Vagina (tissue), 2 donors: Measurements from ENCODE around the gene IMP4. TPM values are rescaled to one million over a fixed set of nuclear protein-coding genes. Genes with fewer than 3 reads are reported as not detected.

Experiments
- DNase-seq, 2 donors: peaks; one replicate each; pipeline ENCODE4 v3.0.0-alpha.2; 2017; ENCODE audit errors: extremely low spot score in 2 of 2
- H3K27ac ChIP-seq: fragments of 200-600 bp; sonication (generic); one replicate; pipeline ENCODE4 v1.5.1; 2019
- H3K27me3 ChIP-seq: fragments of 200-600 bp; sonication (generic); one replicate; pipeline ENCODE4 v1.5.1; 2019
- H3K36me3 ChIP-seq, 2 donors: fragments of 200-600 bp; sonication (generic); one replicate each; pipeline ENCODE4 v1.5.1; 2017 to 2019
- H3K4me1 ChIP-seq: fragments of 200-600 bp; sonication (generic); one replicate; pipeline ENCODE4 v1.5.1; 2019
- H3K4me3 ChIP-seq, 2 donors: fragments of 200-600 bp; sonication (generic); 1 replicate in 1 of 2; 2 replicates in 1 of 2; pipeline ENCODE4 v1.5.1; 2016 to 2019
- H3K9me3 ChIP-seq: fragments of 200-600 bp; sonication (generic); one replicate; pipeline ENCODE4 v1.5.1; 2019
- CTCF ChIP-seq, 3 experiments: fragments of 450-650 bp in 2 of 3; fragments of 200-600 bp in 1 of 3; sonication (generic) in 1 of 3; IDR thresholded peaks; one replicate each; pipeline ENCODE4 v1.5.1; 2017 to 2019; ENCODE audit warnings: antibody characterized with exemption in 3 of 3, mild to moderate bottlenecking in 2 of 3, moderate library complexity in 2 of 3
- POLR2A ChIP-seq, 2 donors: fragments of 450-650 bp; IDR thresholded peaks; one replicate each; pipeline ENCODE4 v1.6.1; 2017; ENCODE audit warnings: antibody characterized with exemption in 2 of 2, mild to moderate bottlenecking in 2 of 2, moderate library complexity in 2 of 2
- POLR2AphosphoS5 ChIP-seq, 2 donors: sonication (generic); formaldehyde crosslinking; IDR thresholded peaks; one replicate each; pipeline ENCODE4 v1.9.0; 2017; ENCODE audit warnings: antibody characterized with exemption in 2 of 2, mild to moderate bottlenecking in 2 of 2, low read depth in 1 of 2; ENCODE audit not compliant: insufficient read depth in 1 of 2
- intact Hi-C: fragments of 100-400 bp; cut with DNase I; formaldehyde crosslinking; loops from one replicate; pipeline ENCODE4 v1.15.1; 2023
- total RNA-seq: library from RNA; depleted of rRNA; stranded (reverse); fragments of >200 nt; gene quantifications from one replicate; pipeline ENCODE4 v1.2.3, GENCODE V29; 2016

The IMP4 gene
- total RNA-seq, 1 donor from 2014 or later, result 88.4 TPM

GRCh38 chr2:130303169-130303568 is 39.5 kb upstream of the IMP4 start:
- Histone ChIP-seq H3K27me3 (no peaks in the 10 kb centered on the region), H3K27ac (no peak overlapping the region), H3K36me3 (no peaks in the 10 kb centered on the region), H3K4me3 (no peak overlapping the region), H3K4me1 (no peaks in the 10 kb centered on the region), H3K9me3 (no peaks in the 10 kb centered on the region)
- intact Hi-C loops, result no loop called here
- no peak for DNase-seq
- TF ChIP-seq POLR2A (IDR thresholded peaks at IDR 0.05), result no peak
- no peak for TF ChIP-seq POLR2AphosphoS5 (IDR thresholded peaks at IDR 0.05; ENCODE audit: insufficient read depth in 1 of 2, low read depth in 1 of 2)
- TF ChIP-seq CTCF (IDR thresholded peaks at IDR 0.05), result no peak

DNA sequence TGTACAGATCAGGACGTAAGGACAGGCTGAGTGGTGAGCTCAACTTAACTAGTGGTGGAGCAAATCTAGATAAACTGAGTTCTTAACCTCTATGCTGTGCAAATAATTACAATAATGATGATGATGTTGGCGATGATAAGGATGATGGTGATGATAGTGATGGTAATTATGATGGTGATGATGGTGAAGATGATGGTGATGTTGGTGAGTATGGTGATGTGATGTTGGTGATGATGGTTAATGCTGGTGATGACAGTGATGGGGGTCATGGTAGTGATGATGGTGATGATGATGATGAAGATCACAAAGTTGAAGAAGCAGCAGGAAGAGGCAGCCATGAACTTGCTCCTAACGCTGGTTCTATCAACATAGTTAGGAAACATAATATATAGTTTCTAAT is 38.0 kb upstream of the IMP4 start:
- H3K9me3 ChIP-seq, result no peaks in the 10 kb centered on the region
- H3K4me1 ChIP-seq, result no peaks in the 10 kb centered on the region
- TF ChIP-seq POLR2A (IDR thresholded peaks at IDR 0.05), result no peak
- no peak for TF ChIP-seq POLR2AphosphoS5 (IDR thresholded peaks at IDR 0.05; ENCODE audit: insufficient read depth in 1 of 2, low read depth in 1 of 2)
- TF ChIP-seq CTCF (IDR thresholded peaks at IDR 0.05), result no peak
- no peaks in the 10 kb centered on the region for H3K27me3 ChIP-seq
- no peak for DNase-seq
- no peaks in the 10 kb centered on the region for H3K36me3 ChIP-seq
- intact Hi-C loops, result no loop called here
- H3K27ac ChIP-seq, result no peak overlapping the region
- H3K4me3 ChIP-seq, result no peak overlapping the region

DNA sequence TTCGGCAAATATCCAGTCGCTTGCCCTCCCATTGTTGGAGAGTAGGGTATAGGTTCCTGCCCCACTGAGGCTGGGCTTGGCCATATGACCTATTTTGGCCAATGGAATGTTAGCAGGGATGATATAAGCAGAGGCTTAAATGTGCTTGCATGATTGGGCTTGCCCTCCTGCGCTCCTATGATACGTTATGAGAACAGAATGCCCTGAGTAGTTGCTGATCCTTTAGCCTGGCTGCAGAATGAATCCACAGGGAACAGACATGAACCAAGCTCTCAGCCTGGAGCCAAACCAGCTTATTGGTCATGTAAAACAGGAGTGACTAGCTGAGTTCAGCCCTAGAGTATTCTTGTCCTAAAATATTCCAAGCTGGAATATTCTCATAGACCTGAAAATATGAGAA is 34.8 kb upstream of the IMP4 start:
- Histone ChIP-seq H3K4me1 (no peaks in the 10 kb centered on the region), H3K4me3 (no peak overlapping the region), H3K27me3 (no peaks in the 10 kb centered on the region), H3K27ac (no peak overlapping the region), H3K36me3 (no peaks in the 10 kb centered on the region), H3K9me3 (no peaks in the 10 kb centered on the region)
- intact Hi-C loops, result no loop called here
- TF ChIP-seq CTCF (IDR thresholded peaks at IDR 0.05) (no peak), POLR2AphosphoS5 (IDR thresholded peaks at IDR 0.05; ENCODE audit: insufficient read depth in 1 of 2, low read depth in 1 of 2) (no peak), POLR2A (IDR thresholded peaks at IDR 0.05) (no peak)
- DNase-seq, result no peak

DNA sequence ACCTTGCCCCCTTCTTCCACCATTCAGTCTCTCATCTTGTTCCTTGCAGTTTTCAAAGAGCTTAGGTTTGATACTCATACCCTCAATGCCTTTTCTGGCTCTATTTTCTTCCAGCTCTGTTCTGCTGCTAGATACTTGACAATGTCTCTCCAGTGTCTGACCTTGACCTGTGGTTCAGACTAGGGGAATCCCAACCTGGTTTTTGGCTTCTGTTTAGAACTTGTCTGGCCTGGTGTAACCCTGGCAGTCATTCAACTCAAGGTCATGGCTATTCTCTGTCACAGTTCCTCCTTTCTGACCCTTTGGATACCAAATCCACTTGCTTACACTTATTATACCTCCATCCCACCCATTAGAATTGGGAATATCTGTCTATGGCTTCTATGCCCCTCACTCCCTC is 31.8 kb upstream of the IMP4 start:
- H3K36me3 ChIP-seq, result no peaks in the 10 kb centered on the region
- H3K27ac ChIP-seq, result no peak overlapping the region
- TF ChIP-seq CTCF (IDR thresholded peaks at IDR 0.05) (no peak), POLR2AphosphoS5 (IDR thresholded peaks at IDR 0.05; ENCODE audit: insufficient read depth in 1 of 2, low read depth in 1 of 2) (no peak)
- DNase-seq, result no peak
- intact Hi-C loops, result no loop called here
- H3K4me3 ChIP-seq, result no peak overlapping the region
- H3K4me1 ChIP-seq, result no peaks in the 10 kb centered on the region
- no peaks in the 10 kb centered on the region for H3K9me3 ChIP-seq
- no peaks in the 10 kb centered on the region for H3K27me3 ChIP-seq

GRCh38 chr2:130313812-130314334 is 28.8 kb upstream of the IMP4 start:
- Histone ChIP-seq H3K27ac (no peak overlapping the region), H3K4me3 (no peak overlapping the region), H3K36me3 (no peaks in the 10 kb centered on the region), H3K9me3 (no peaks in the 10 kb centered on the region), H3K27me3 (no peaks in the 10 kb centered on the region), H3K4me1 (no peaks in the 10 kb centered on the region)
- intact Hi-C loops, result no loop called here
- DNase-seq, result no peak
- TF ChIP-seq POLR2A (IDR thresholded peaks at IDR 0.05) (no peak), CTCF (IDR thresholded peaks at IDR 0.05) (no peak), POLR2AphosphoS5 (IDR thresholded peaks at IDR 0.05; ENCODE audit: insufficient read depth in 1 of 2, low read depth in 1 of 2) (no peak)
